Hepatocyte (in vitro differentiated cells): Measurements from ENCODE around the gene PKNOX2. TPM values are rescaled to one million over a fixed set of nuclear protein-coding genes. Genes with fewer than 3 reads are reported as not detected.

Experiments used
- DNase-seq: peaks from one replicate; pipeline ENCODE4 v3.0.0-alpha.2; 2016; ENCODE audit warnings: low spot score
- H2AFZ ChIP-seq: fragments of 200-600 bp; sonication (generic); 2 replicates; pipeline ENCODE4 v1.6.0; 2016; ENCODE audit warnings: antibody characterized with exemption, mild to moderate bottlenecking
- H3K27ac ChIP-seq: fragments of 200-600 bp; sonication (generic); 2 replicates; pipeline ENCODE4 v1.5.1; 2016; ENCODE audit warnings: mild to moderate bottlenecking
- H3K27me3 ChIP-seq: fragments of 200-600 bp; sonication (generic); 2 replicates; pipeline ENCODE4 v1.6.1; 2016
- H3K36me3 ChIP-seq: fragments of 200-600 bp; sonication (generic); replicated peaks from 2 replicates; pipeline ENCODE4 v1.5.1; 2016; ENCODE audit warnings: low read depth; ENCODE audit not compliant: insufficient read depth
- H3K4me1 ChIP-seq: fragments of 200-600 bp; sonication (generic); 2 replicates; pipeline ENCODE4 v1.5.1; 2016; ENCODE audit warnings: mild to moderate bottlenecking, moderate library complexity; ENCODE audit not compliant: insufficient read depth
- H3K4me2 ChIP-seq: fragments of 200-600 bp; sonication (generic); 2 replicates; pipeline ENCODE4 v1.6.0; 2016
- H3K4me3 ChIP-seq: fragments of 200-600 bp; sonication (generic); 2 replicates; pipeline ENCODE4 v1.5.1; 2016; ENCODE audit warnings: mild to moderate bottlenecking
- H3K79me2 ChIP-seq: fragments of 200-600 bp; sonication (generic); 2 replicates; pipeline ENCODE4 v1.6.0; 2017; ENCODE audit warnings: mild to moderate bottlenecking
- H3K9me2 ChIP-seq: fragments of 200-600 bp; sonication (generic); replicated peaks from 2 replicates; pipeline ENCODE4 v1.6.0; 2017; ENCODE audit warnings: mild to moderate bottlenecking; ENCODE audit not compliant: insufficient read depth
- H3K9me3 ChIP-seq: fragments of 200-600 bp; sonication (generic); 2 replicates; pipeline ENCODE4 v1.5.1; 2016; ENCODE audit warnings: low read depth, mild to moderate bottlenecking
- H4K20me1 ChIP-seq: fragments of 200-600 bp; sonication (generic); 2 replicates; pipeline ENCODE4 v1.6.0; 2016; ENCODE audit warnings: mild to moderate bottlenecking; ENCODE audit not compliant: insufficient read depth, poor library complexity, severe bottlenecking
- CTCF ChIP-seq: fragments of 200-600 bp; sonication (generic); IDR thresholded peaks from 2 replicates; pipeline ENCODE4 v1.5.1; 2016; ENCODE audit warnings: antibody characterized with exemption, mild to moderate bottlenecking; ENCODE audit not compliant: poor library complexity
- EZH2 ChIP-seq: fragments of 200-600 bp; sonication (generic); IDR thresholded peaks from 2 replicates; pipeline ENCODE4 v1.6.1; 2016; ENCODE audit warnings: antibody characterized with exemption, mild to moderate bottlenecking, borderline replicate concordance
- EZH2phosphoT487 ChIP-seq: fragments of 200-600 bp; sonication (generic); IDR thresholded peaks from one replicate; pipeline ENCODE4 v1.6.1; 2018; ENCODE audit warnings: antibody characterized with exemption, mild to moderate bottlenecking, low read depth, moderate library complexity; ENCODE audit not compliant: unreplicated experiment, severe bottlenecking
- WGBS: methylation state at CpG from one replicate; pipeline ENCODE4 v1.1.6; 2016; ENCODE audit warnings: low lambda C conversion rate; ENCODE audit errors: missing lambda C conversion rate; 5-methylcytosine and 5-hydroxymethylcytosine counted together
- polyA plus RNA-seq: library from polyadenylated mRNA; unstranded; fragments of >200 nt; fragmentation: Nextera tagmentation; extraction: Ambion mirVana; gene quantifications from 2 replicates; pipeline ENCODE4 v1.2.1, GENCODE V29; 2016
- total RNA-seq: library from RNA; depleted of rRNA; stranded (reverse); fragments of >200 nt; gene quantifications from 2 replicates; pipeline ENCODE4 v1.2.3, GENCODE V29; 2014

Gene PKNOX2
- total and polyA plus RNA-seq, 2 experiments from 2014 or later = 3.0 to 3.1 TPM

GRCh38 chr11:125378083-125378482, 213.5 kb downstream of the PKNOX2 start:
- H3K9me3 ChIP-seq = no peaks in the 10 kb centered on the region
- H3K36me3 ChIP-seq = no peaks in the 10 kb centered on the region
- no peak overlapping the region for H3K27ac ChIP-seq
- H3K79me2 ChIP-seq = no peaks in the 10 kb centered on the region
- no peaks in the 10 kb centered on the region for H3K9me2 ChIP-seq
- WGBS = 96% methylated on average over 7 of the region's 7 CpGs
- H3K4me2 ChIP-seq = no peak overlapping the region
- no peaks in the 10 kb centered on the region for H4K20me1 ChIP-seq
- no peak for DNase-seq
- H3K27me3 ChIP-seq = no peaks in the 10 kb centered on the region
- H3K4me3 ChIP-seq = no peak overlapping the region
- TF ChIP-seq CTCF (no peak), EZH2 (no peak), EZH2phosphoT487 (no peak)
- H3K4me1 ChIP-seq = peaks cover 6% of the 10 kb centered on the region
- no peak overlapping the region for H2AFZ ChIP-seq

GRCh38 chr11:125378571-125378970, 214.0 kb downstream of the PKNOX2 start:
- Histone ChIP-seq H3K4me3 (no peak overlapping the region), H3K9me2 (no peaks in the 10 kb centered on the region), H3K9me3 (no peaks in the 10 kb centered on the region), H3K27ac (no peak overlapping the region), H4K20me1 (no peaks in the 10 kb centered on the region), H3K27me3 (no peaks in the 10 kb centered on the region), H3K4me2 (no peak overlapping the region), H3K79me2 (no peaks in the 10 kb centered on the region), H3K36me3 (no peaks in the 10 kb centered on the region), H2AFZ (no peak overlapping the region), H3K4me1 (peaks cover 6% of the 10 kb centered on the region)
- TF ChIP-seq EZH2 (no peak), EZH2phosphoT487 (no peak), CTCF (no peak)
- WGBS = 96% methylated on average over 6 of the region's 6 CpGs
- DNase-seq = no peak

- no peak overlapping the region for H3K4me2 ChIP-seq
- 84% methylated on average over 5 of the region's 5 CpGs for WGBS
- no peaks in the 10 kb centered on the region for H3K9me2 ChIP-seq
- DNase-seq = no peak
- H3K27me3 ChIP-seq = no peaks in the 10 kb centered on the region
- H3K27ac ChIP-seq = no peak overlapping the region
- H3K36me3 ChIP-seq = no peaks in the 10 kb centered on the region
- H3K9me3 ChIP-seq = no peaks in the 10 kb centered on the region
- no peaks in the 10 kb centered on the region for H3K79me2 ChIP-seq
- no peak overlapping the region for H2AFZ ChIP-seq
- H3K4me3 ChIP-seq = no peak overlapping the region
- TF ChIP-seq EZH2 (no peak), EZH2phosphoT487 (no peak), CTCF (no peak)
- peaks cover 6% of the 10 kb centered on the region for H3K4me1 ChIP-seq
- H4K20me1 ChIP-seq = no peaks in the 10 kb centered on the region
Measured at GRCh38 chr11:125379565-125379964, 215.0 kb downstream of the PKNOX2 start.

- TF ChIP-seq EZH2 (no peak), CTCF (no peak), EZH2phosphoT487 (no peak)
- no peak for DNase-seq
- H3K79me2 ChIP-seq = no peaks in the 10 kb centered on the region
- no peaks in the 10 kb centered on the region for H3K36me3 ChIP-seq
- H3K4me3 ChIP-seq = no peak overlapping the region
- no peaks in the 10 kb centered on the region for H3K9me3 ChIP-seq
- no peak overlapping the region for H3K4me2 ChIP-seq
- H2AFZ ChIP-seq = no peak overlapping the region
- 82% methylated on average over 14 of the region's 14 CpGs for WGBS
- no peaks in the 10 kb centered on the region for H4K20me1 ChIP-seq
- H3K27me3 ChIP-seq = no peaks in the 10 kb centered on the region
- no peaks in the 10 kb centered on the region for H3K9me2 ChIP-seq
- H3K4me1 ChIP-seq = peaks cover 6% of the 10 kb centered on the region
- no peak overlapping the region for H3K27ac ChIP-seq
Measured at GRCh38 chr11:125379981-125380380, 215.4 kb downstream of the PKNOX2 start.
